K562 (cell line): ENCODE measurements around the gene FUT8. TPM values are rescaled to one million over a fixed set of nuclear protein-coding genes. Genes with fewer than 3 reads are reported as not detected.

ENCODE experiments used
- ATAC-seq: fragments of 200-7000 bp; cut with Tn5 transposase; 3 replicates; pipeline ENCODE4 v1.9.1; 2020; ENCODE audit warnings: moderate library complexity
- BruUV-seq: library from RNA; stranded (reverse); fragments of 400-500 nt; replicated peaks from 2 replicates; lab custom pipeline; 2021; lab: Mats Ljungman, UMichigan
- CTCF ChIA-PET: fragments of 300-600 bp; formaldehyde crosslinking; extraction: SDS; loops from one replicate; lab custom pipeline; 2021; ENCODE audit warnings: low intra/inter-chr PET ratio; lab: Yijun Ruan, JAX
- POLR2A ChIA-PET: fragments of 300-600, 350-650 bp; sonication (Branson Sonifier 250); formaldehyde crosslinking; extraction: SDS; loops from one replicate; lab custom pipeline; 2021; ENCODE audit warnings: antibody characterized with exemption, inconsistent platforms; lab: Yijun Ruan, JAX
- DNase-seq, 4 experiments: peaks; one replicate each; pipeline versions ENCODE4 v3.0.0 to v3.0.0-alpha.2; 2011 to 2018; ENCODE audit warnings: low spot score in 3 of 4, mixed read lengths in 3 of 4; ENCODE audit errors: extremely low read depth in 1 of 4
- FAIRE-seq: peaks from 2 replicates; lab custom pipeline; 2011; peaks lifted over from hg19 to GRCh38; lab: Jason Lieb, UNC
- H2AFZ ChIP-seq: 2 replicates; pipeline ENCODE4 v1.6.0; 2011; ENCODE audit warnings: low read depth, low read length, control low read depth, inconsistent platforms
- H3K27ac ChIP-seq: fragments of 200-600 bp; 3 replicates; pipeline ENCODE4 v1.8.0; 2011; ENCODE audit warnings: low read depth, mild to moderate bottlenecking, control low read depth, inconsistent platforms, low read length, moderate library complexity, mixed read lengths; ENCODE audit errors: extremely low read depth
- H3K27me3 ChIP-seq, 2 experiments: fragments of 300-600 bp in 1 of 2; 2 replicates in 1 of 2; 3 replicates in 1 of 2; pipeline versions ENCODE4 v1.6.0 to v1.8.0; 2011; ENCODE audit warnings: inconsistent platforms in 2 of 2, low read length in 2 of 2, mild to moderate bottlenecking in 1 of 2, mixed read lengths in 1 of 2, moderate library complexity in 1 of 2; ENCODE audit not compliant: control insufficient read depth in 2 of 2, insufficient read depth in 2 of 2
- H3K36me3 ChIP-seq: fragments of 300-600 bp; 3 replicates; pipeline ENCODE4 v1.8.0; 2011; ENCODE audit warnings: mild to moderate bottlenecking, low read length, inconsistent platforms; ENCODE audit not compliant: control insufficient read depth, insufficient read depth
- H3K4me1 ChIP-seq, 2 experiments: fragments of 200-600 bp in 1 of 2; replicated peaks in 1 of 2; 2 replicates in 1 of 2; 3 replicates in 1 of 2; pipeline versions ENCODE4 v1.5.1 to v1.8.0; 2011; ENCODE audit warnings: inconsistent platforms in 2 of 2, low read length in 2 of 2, mild to moderate bottlenecking in 1 of 2, mixed read lengths in 1 of 2, moderate library complexity in 1 of 2; ENCODE audit not compliant: control insufficient read depth in 2 of 2, insufficient read depth in 2 of 2
- H3K4me2 ChIP-seq: 2 replicates; pipeline ENCODE4 v1.6.1; 2011; ENCODE audit warnings: low read length, control low read depth, inconsistent platforms, mixed read lengths; ENCODE audit not compliant: insufficient read depth
- H3K4me3 ChIP-seq: fragments of 200-600 bp; sonication (generic), shearing (Covaris generic); 2 replicates; pipeline ENCODE4 v1.5.1; 2016; ENCODE audit warnings: control low read depth, inconsistent platforms
- H3K79me2 ChIP-seq: fragments of 200-600 bp; 3 replicates; pipeline ENCODE4 v1.8.0; 2011; ENCODE audit warnings: low read length, inconsistent platforms; ENCODE audit not compliant: control insufficient read depth, insufficient read depth
- H3K9ac ChIP-seq, 2 experiments: 2 replicates each; pipeline versions ENCODE4 v1.6.0 to v1.6.1; 2011; ENCODE audit warnings: low read depth in 2 of 2, low read length in 2 of 2, control low read depth in 1 of 2, inconsistent platforms in 1 of 2, mild to moderate bottlenecking in 1 of 2, mixed read lengths in 1 of 2; ENCODE audit not compliant: insufficient read depth in 1 of 2
- H3K9me1 ChIP-seq: one replicate; pipeline ENCODE4 v1.6.0; 2011; ENCODE audit warnings: inconsistent platforms, mild to moderate bottlenecking, low read length, moderate library complexity; ENCODE audit not compliant: control insufficient read depth, insufficient read depth
- H3K9me3 ChIP-seq: replicated peaks from 2 replicates; pipeline ENCODE4 v1.5.1; 2011; ENCODE audit warnings: low read depth, low read length, inconsistent platforms; ENCODE audit not compliant: control insufficient read depth, insufficient read depth
- H4K20me1 ChIP-seq: replicated peaks from 2 replicates; pipeline ENCODE4 v1.6.1; 2011; ENCODE audit warnings: low read length, inconsistent platforms, mixed read lengths; ENCODE audit not compliant: control insufficient read depth, insufficient read depth
- BHLHE40 ChIP-seq: IDR thresholded peaks from 2 replicates; pipeline ENCODE4 v1.6.1; 2011; ENCODE audit warnings: low read length, improper control_type of control experiment
- EP400 ChIP-seq: fragments of 450-650 bp; IDR thresholded peaks from 2 replicates; pipeline ENCODE4 v1.6.1; 2017; ENCODE audit warnings: antibody characterized with exemption, mild to moderate bottlenecking, moderate library complexity
- ESRRB ChIP-seq: fragments of 250-450 bp; sonication (Bioruptor Pico); IDR thresholded peaks from 2 replicates; pipeline ENCODE4 v1.5.0; 2020; ENCODE audit warnings: mild to moderate bottlenecking, moderate library complexity, borderline replicate concordance
- FOS ChIP-seq: IDR thresholded peaks from 3 replicates; pipeline ENCODE4 v1.6.1; 2011; ENCODE audit not compliant: insufficient read length; ENCODE audit errors: extremely low read depth
- GATAD2A ChIP-seq: fragments of 450-650 bp; IDR thresholded peaks from 2 replicates; pipeline ENCODE4 v1.6.1; 2017
- HNRNPLL ChIP-seq: fragments of 200-400 bp; formaldehyde crosslinking; IDR thresholded peaks from 2 replicates; pipeline ENCODE4 v1.6.1; 2017; ENCODE audit warnings: low read length, low read depth, mild to moderate bottlenecking; ENCODE audit not compliant: poor library complexity, severe bottlenecking
- ILF3 ChIP-seq: fragments of 450-650 bp; IDR thresholded peaks from 2 replicates; pipeline ENCODE4 v1.6.1; 2018; ENCODE audit warnings: antibody characterized with exemption, mild to moderate bottlenecking, moderate library complexity, borderline replicate concordance
- KDM5B ChIP-seq: fragments of 200-600 bp; sonication (generic); IDR thresholded peaks from 2 replicates; pipeline ENCODE4 v1.6.1; 2012; ENCODE audit warnings: low read depth, mild to moderate bottlenecking, moderate library complexity, low read length, control low read depth, inconsistent platforms; ENCODE audit not compliant: insufficient replicate concordance
- MECOM ChIP-seq: fragments of 250-450 bp; sonication (Bioruptor Pico); IDR thresholded peaks from 2 replicates; pipeline ENCODE4 v1.8.0; 2022; ENCODE audit warnings: inconsistent platforms
- NCOR1 ChIP-seq: fragments of 450-650 bp; IDR thresholded peaks from 2 replicates; pipeline ENCODE4 v1.6.1; 2016; ENCODE audit warnings: mild to moderate bottlenecking, moderate library complexity
- PRPF4 ChIP-seq: fragments of 200-400 bp; formaldehyde crosslinking; IDR thresholded peaks from one replicate; pipeline ENCODE4 v1.6.1; 2017; ENCODE audit warnings: low read length, low read depth, mild to moderate bottlenecking; ENCODE audit not compliant: insufficient read depth, poor library complexity, severe bottlenecking
- THRAP3 ChIP-seq: fragments of 450-650 bp; IDR thresholded peaks from 2 replicates; pipeline ENCODE4 v1.6.1; 2016; ENCODE audit warnings: mild to moderate bottlenecking, inconsistent platforms, borderline replicate concordance
- U2AF2 ChIP-seq: fragments of 200-400 bp; formaldehyde crosslinking; optimal IDR thresholded peaks from 2 replicates; pipeline ENCODE3; 2017; ENCODE audit warnings: low read depth, mild to moderate bottlenecking, low read length
- ZBTB1 ChIP-seq: sonication (generic); formaldehyde crosslinking; IDR thresholded peaks from 2 replicates; pipeline ENCODE4 v1.8.1; 2023; ENCODE audit warnings: missing genetic modification reagents, low read depth, mild to moderate bottlenecking, borderline replicate concordance
- ZNF444 ChIP-seq: fragments of 250-450 bp; sonication (Bioruptor Pico); IDR thresholded peaks from 2 replicates; pipeline ENCODE4 v1.4.0; 2020; ENCODE audit warnings: mild to moderate bottlenecking, moderate library complexity
- ZNF77 ChIP-seq: fragments of 250-450 bp; sonication (Bioruptor Pico); IDR thresholded peaks from 2 replicates; pipeline ENCODE4 v1.5.0; 2020
- WGBS: fragments of 100-300 bp; shearing (Covaris generic); methylation state at CpG from one replicate; pipeline ENCODE4 v1.1.6; 2016; ENCODE audit warnings: low coverage, mixed read lengths; ENCODE audit not compliant: insufficient coverage; ENCODE audit errors: missing lambda C conversion rate; 5-methylcytosine and 5-hydroxymethylcytosine counted together
- in situ Hi-C: fragments of 300-500 bp; cut with MboI; formaldehyde crosslinking; loops from 4 replicates; pipeline ENCODE4 v1.15.0; 2018; ENCODE audit warnings: inconsistent platforms, mixed read lengths
- intact Hi-C: fragments of 100-400 bp; cut with micrococcal nuclease; formaldehyde crosslinking; loops from 2 replicates; pipeline ENCODE4 v1.14.2; 2022
- polyA plus RNA-seq, 8 experiments: library from polyadenylated mRNA; depleted of rRNA in 4 of 8; stranded (reverse) in 5 of 8; unstranded in 3 of 8; fragments of >200 nt; fragmentation: Nextera tagmentation in 2 of 8; fragmentation: Illumina TruSeq in 1 of 8; extraction: Ambion mirVana in 2 of 8; extraction: Trizol in 1 of 8; gene quantifications; 2 replicates each; pipeline versions ENCODE4 v1.2.1 to v1.2.3, GENCODE V29; 2011 to 2014; ENCODE audit warnings: inconsistent platforms in 1 of 8, missing spikeins in 1 of 8
- total RNA-seq, 7 experiments: library from RNA; depleted of rRNA in 6 of 7; stranded (reverse); fragments of >200 nt in 6 of 7; fragmentation: Illumina TruSeq in 2 of 7; extraction: Trizol in 2 of 7; gene quantifications; 2 replicates each; pipeline versions ENCODE4 v1.2.1 to v1.2.3, GENCODE V29; 2011 to 2021; ENCODE audit warnings: low replicate concordance in 1 of 7
- TF ChIP-seq, protein P1 (sequence below): fragments of 450-650 bp; conservative IDR thresholded peaks from 2 replicates; pipeline ENCODE4 v1.6.1; 2016; ENCODE audit warnings: missing genetic modification characterization, low read depth, mild to moderate bottlenecking, control low read depth, missing compliant biosample characterization

The FUT8 gene
- total and polyA plus RNA-seq, 9 of the 15 experiments (the other 6 are each of a cell fraction or from before 2014, with no cell fraction given), result 4.1 to 15.2 (median 7.8) TPM

DNA sequence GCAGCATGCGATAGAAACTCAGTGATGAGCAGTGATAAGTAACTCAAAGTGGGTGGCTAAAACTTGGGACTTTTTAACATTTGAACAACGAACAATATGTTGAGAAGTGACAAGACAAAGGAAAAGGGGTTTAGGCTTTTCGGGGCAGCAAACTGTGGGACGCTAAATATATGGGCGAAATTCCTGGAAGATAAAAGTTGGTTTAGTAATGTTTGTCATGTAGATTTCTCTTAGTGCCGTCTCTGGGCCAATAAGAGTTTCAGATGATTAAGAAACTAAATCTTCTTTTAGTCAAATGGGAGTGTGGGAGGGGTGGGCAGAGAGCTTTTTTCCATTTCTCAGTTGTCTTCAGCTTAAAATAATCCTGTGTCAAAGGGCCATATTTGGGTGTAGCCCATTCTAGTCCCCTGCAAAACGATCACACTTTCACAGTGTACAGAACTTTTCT is 41.7 kb upstream of the FUT8 start:
- Histone ChIP-seq H3K79me2 (no peaks in the 10 kb centered on the region), H3K4me3 (no peak overlapping the region), H3K9me3 (no peaks in the 10 kb centered on the region), H2AFZ (no peak overlapping the region), H3K36me3 (no peaks in the 10 kb centered on the region), H4K20me1 (no peaks in the 10 kb centered on the region), H3K9ac (no peak overlapping the region), H3K9me1 (no peaks in the 10 kb centered on the region), H3K27ac (no peak overlapping the region), H3K4me2 (no peak overlapping the region), H3K27me3 (no peaks in the 10 kb centered on the region), H3K4me1 (no peaks in the 10 kb centered on the region; a peak in 2 of 5 replicates)
- no peak for FAIRE-seq
- TF ChIP-seq FOS, result no peak
- TF ChIP-seq ILF3, result no peak
- no peak for TF ChIP-seq KDM5B
- TF ChIP-seq ESRRB (CRISPR knock-in tag), result no peak
- no peak for TF ChIP-seq U2AF2
- no peak for TF ChIP-seq ZNF444
- no peak for TF ChIP-seq BHLHE40
- TF ChIP-seq, protein P1, sequence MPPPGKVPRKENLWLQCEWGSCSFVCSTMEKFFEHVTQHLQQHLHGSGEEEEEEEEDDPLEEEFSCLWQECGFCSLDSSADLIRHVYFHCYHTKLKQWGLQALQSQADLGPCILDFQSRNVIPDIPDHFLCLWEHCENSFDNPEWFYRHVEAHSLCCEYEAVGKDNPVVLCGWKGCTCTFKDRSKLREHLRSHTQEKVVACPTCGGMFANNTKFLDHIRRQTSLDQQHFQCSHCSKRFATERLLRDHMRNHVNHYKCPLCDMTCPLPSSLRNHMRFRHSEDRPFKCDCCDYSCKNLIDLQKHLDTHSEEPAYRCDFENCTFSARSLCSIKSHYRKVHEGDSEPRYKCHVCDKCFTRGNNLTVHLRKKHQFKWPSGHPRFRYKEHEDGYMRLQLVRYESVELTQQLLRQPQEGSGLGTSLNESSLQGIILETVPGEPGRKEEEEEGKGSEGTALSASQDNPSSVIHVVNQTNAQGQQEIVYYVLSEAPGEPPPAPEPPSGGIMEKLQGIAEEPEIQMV (tag), result no peak
- TF ChIP-seq GATAD2A, result no peak
- TF ChIP-seq EP400, result no peak
- no peak for TF ChIP-seq MECOM
- no peak for TF ChIP-seq THRAP3
- no peak for TF ChIP-seq PRPF4
- TF ChIP-seq ZNF77 (CRISPR knock-in tag), result no peak
- TF ChIP-seq ZBTB1 (CRISPR knock-in tag), result no peak
- TF ChIP-seq NCOR1, result no peak
- TF ChIP-seq HNRNPLL, result no peak
- ChIA-PET CTCF (no interaction called here), POLR2A (no interaction called here)
- DNase-seq, result no peak
- in situ Hi-C loops, result no loop called here
- WGBS, result 10% methylated on average over 7 of the region's 7 CpGs
- BruUV-seq, result no TSS peak
- intact Hi-C loops, result loop anchor here (10.0 kb wide), 1 partner anchor 146 kb away; no protein-coding TSS in a partner anchor
- no peak for ATAC-seq
